GM10248 (cell line): ENCODE data around the gene POLR2A.
A peak's percentile ranks its signal among the peaks of the same experiment; 100 is the strongest.

ENCODE experiments used
- CTCF ChIA-PET: fragments of 300-600 bp; sonication (Branson Sonifier 250); formaldehyde crosslinking; extraction: SDS; loops from one replicate; lab custom pipeline; 2021; ENCODE audit warnings: antibody characterized with exemption; lab: Yijun Ruan, JAX
- POLR2A ChIA-PET: fragments of 350-650 bp; sonication (Branson Sonifier 250); formaldehyde crosslinking; extraction: SDS; loops from one replicate; lab custom pipeline; 2020; ENCODE audit warnings: antibody characterized with exemption; lab: Yijun Ruan, JAX
- DNase-seq: peaks from one replicate; pipeline ENCODE4 v3.0.0; 2012; ENCODE audit errors: extremely low spot score
- CTCF ChIP-seq: IDR thresholded peaks from 2 replicates; pipeline ENCODE4 v1.5.1; 2012; ENCODE audit warnings: mild to moderate bottlenecking, low read depth; ENCODE audit errors: extremely low read depth, missing control alignments, control extremely low read depth

POLR2A gene

GRCh38 chr17:7484919-7485377 lies 782 bp downstream of the POLR2A start:
- peak; percentile 30 for TF ChIP-seq CTCF
- CTCF ChIA-PET, result interaction anchor here (1.3 to 2.8 kb wide), 2 partner anchors 48 to 129 kb away, joined by 5 to 6 read pairs; no protein-coding TSS in a partner anchor

GRCh38 chr17:7486181-7486580 lies 2.0 kb downstream of the POLR2A start:
- ChIA-PET CTCF (interaction anchor here (1.0 to 2.1 kb wide), 3 partner anchors 10 to 74 kb away, joined by 3 to 4 read pairs (median 4); no protein-coding TSS in a partner anchor), POLR2A (interaction anchor here (0.6 to 2.2 kb wide), 7 partner anchors 13 to 636 kb away, joined by 3 to 9 read pairs (median 5); partner anchors contain the start of gene SLC2A4)
- no peak for DNase-seq
- no peak for TF ChIP-seq CTCF

More at GRCh38 chr17:7484919-7485377, 782 bp downstream of the POLR2A start:
- no peak for DNase-seq
- POLR2A ChIA-PET, result interaction anchor here (0.6 to 2.2 kb wide), 45 partner anchors 9 to 1268 kb away, joined by 3 to 12 read pairs (median 4); partner anchors contain the start of genes ACAP1, CD68, FXR2 and SAT2

GRCh38 chr17:7490144-7490543 lies 6.0 kb downstream of the POLR2A start:
- CTCF ChIA-PET, result interaction anchor here (1.3 kb wide), 1 partner anchor 70 kb away, joined by 7 read pairs; no protein-coding TSS in a partner anchor

GRCh38 chr17:7491583-7491982 lies 7.4 kb downstream of the POLR2A start:
- CTCF ChIA-PET, result interaction anchor here (3.2 kb wide), 1 partner anchor 69 kb away, joined by 13 read pairs; the partner anchor contains the start of gene SENP3
- no peak for TF ChIP-seq CTCF
- DNase-seq, result no peak
- POLR2A ChIA-PET, result interaction anchor here (0.6 kb wide), 1 partner anchor 87 kb away, joined by 3 read pairs; the partner anchor contains the start of gene TMEM256

More at GRCh38 chr17:7490144-7490543, 6.0 kb downstream of the POLR2A start:
- DNase-seq, result no peak
- POLR2A ChIA-PET, result interaction anchor here (1.2 kb wide), 1 partner anchor 11 kb away, joined by 3 read pairs; the partner anchor contains the start of gene ZBTB4
- TF ChIP-seq CTCF, result no peak

- POLR2A ChIA-PET, result no interaction called here
- TF ChIP-seq CTCF, result no peak
- no peak for DNase-seq
- CTCF ChIA-PET, result interaction anchor here (3.2 kb wide), 1 partner anchor 67 kb away, joined by 13 read pairs; the partner anchor contains the start of gene SENP3
Measured at GRCh38 chr17:7493941-7494340, 9.8 kb downstream of the POLR2A start.

- ChIA-PET POLR2A (interaction anchor here (1.2 kb wide), 1 partner anchor 11 kb away, joined by 3 read pairs; the partner anchor contains the start of gene POLR2A), CTCF (interaction anchor here (2.1 kb wide), 1 partner anchor 12 kb away, joined by 7 read pairs; no protein-coding TSS in a partner anchor)
- DNase-seq, result no peak
- no peak for TF ChIP-seq CTCF
Measured at GRCh38 chr17:7495906-7496434, 11.8 kb downstream of the POLR2A start.
